B cell (primary cell): ENCODE results near the gene HES7. TPM values are rescaled to one million over a fixed set of nuclear protein-coding genes. Genes with fewer than 3 reads are reported as not detected.

Source experiments
- ATAC-seq: fragments of 200-7000 bp; cut with Tn5 transposase; one replicate; pipeline ENCODE4 v1.10.0; 2021; ENCODE audit warnings: low read depth, mild to moderate bottlenecking, moderate number of reproducible peaks, moderate library complexity
- CTCF ChIA-PET: fragments of 350-600 bp; sonication (Branson Sonifier 250); formaldehyde crosslinking; loops from one replicate; lab custom pipeline; 2021; ENCODE audit warnings: antibody characterized with exemption, inconsistent platforms; lab: Charles Lee
- POLR2A ChIA-PET: fragments of 350-600 bp; sonication (Branson Sonifier 250); formaldehyde crosslinking; loops from one replicate; lab custom pipeline; 2021; ENCODE audit warnings: antibody characterized with exemption; lab: Charles Lee
- DNase-seq: peaks from one replicate; pipeline ENCODE4 v3.0.0; 2013
- H2AFZ ChIP-seq: 2 replicates; pipeline ENCODE4 v1.6.1; 2012; ENCODE audit warnings: mild to moderate bottlenecking, low read depth, low read length; ENCODE audit not compliant: insufficient read depth, poor library complexity, severe bottlenecking
- H3K27ac ChIP-seq, 2 donors: 1 replicate in 1 of 2; 2 replicates in 1 of 2; pipeline ENCODE4 v1.5.1; 2012 to 2013; ENCODE audit warnings: low read length in 2 of 2, mild to moderate bottlenecking in 2 of 2, moderate library complexity in 1 of 2
- H3K27me3 ChIP-seq, 4 experiments: fragments of 200-600 bp in 1 of 4; sonication (generic) in 1 of 4; replicated peaks in 1 of 4; 1 replicate in 2 of 4; 2 replicates in 2 of 4; pipeline versions ENCODE4 v1.6.1 to v1.7.0; 2013 to 2016; ENCODE audit warnings: low read length in 3 of 4, mild to moderate bottlenecking in 2 of 4, mixed read lengths in 1 of 4, moderate library complexity in 1 of 4; ENCODE audit not compliant: insufficient read depth in 4 of 4, control insufficient read depth in 3 of 4; ENCODE audit errors: control extremely low read depth in 1 of 4
- H3K36me3 ChIP-seq, 2 experiments: replicated peaks in 1 of 2; 1 replicate in 1 of 2; 2 replicates in 1 of 2; pipeline versions ENCODE4 v1.6.1 to v1.7.1; 2013; ENCODE audit warnings: low read length in 1 of 2; ENCODE audit not compliant: insufficient read depth in 2 of 2, control insufficient read depth in 1 of 2; ENCODE audit errors: control extremely low read depth in 1 of 2, extremely low read depth in 1 of 2
- H3K4me1 ChIP-seq, 2 donors: fragments of 200-600 bp in 1 of 2; sonication (generic) in 1 of 2; 1 replicate in 1 of 2; 2 replicates in 1 of 2; pipeline versions ENCODE4 v1.5.1 to v1.6.1; 2013 to 2017; ENCODE audit warnings: low read length in 2 of 2; ENCODE audit not compliant: control insufficient read depth in 2 of 2, insufficient read depth in 2 of 2
- H3K4me2 ChIP-seq: replicated peaks from 2 replicates; pipeline ENCODE3; 2012; ENCODE audit warnings: mild to moderate bottlenecking, low read depth, low read length; ENCODE audit not compliant: poor library complexity, severe bottlenecking
- H3K4me3 ChIP-seq, 5 experiments: fragments of 200-600 bp in 1 of 5; sonication (generic) in 1 of 5; 1 replicate in 3 of 5; 2 replicates in 2 of 5; pipeline versions ENCODE4 v1.5.1 to v1.7.0; 2011 to 2016; ENCODE audit warnings: low read length in 4 of 5, mild to moderate bottlenecking in 4 of 5, low read depth in 2 of 5, control low read depth in 1 of 5, moderate library complexity in 1 of 5; ENCODE audit not compliant: insufficient read depth in 1 of 5; ENCODE audit errors: control extremely low read depth in 1 of 5, extremely low read depth in 1 of 5
- H3K79me2 ChIP-seq: fragments of 200-600 bp; sonication (generic); one replicate; pipeline ENCODE4 v1.6.0; 2016; ENCODE audit warnings: low read length; ENCODE audit not compliant: control insufficient read depth, insufficient read depth
- H3K9ac ChIP-seq: fragments of 200-600 bp; sonication (generic); 2 replicates; pipeline ENCODE4 v1.6.1; 2017; ENCODE audit warnings: mild to moderate bottlenecking, low read length, moderate library complexity
- H3K9me3 ChIP-seq, 3 donors: one replicate each; pipeline versions ENCODE4 v1.6.1 to v1.7.1; 2013; ENCODE audit warnings: low read length in 2 of 3; ENCODE audit not compliant: control insufficient read depth in 2 of 3, insufficient read depth in 1 of 3; ENCODE audit errors: control extremely low read depth in 1 of 3
- H4K20me1 ChIP-seq: 2 replicates; pipeline ENCODE4 v1.6.0; 2012; ENCODE audit warnings: mild to moderate bottlenecking, low read length; ENCODE audit not compliant: insufficient read depth, control insufficient read depth, poor library complexity, severe bottlenecking
- H3K27ac Mint-ChIP-seq: one replicate; pipeline ENCODE4 v1.8.0; 2021; ENCODE audit warnings: mixed read lengths
- H3K27me3 Mint-ChIP-seq: one replicate; pipeline ENCODE4 v1.8.0; 2021; ENCODE audit warnings: mixed read lengths
- H3K4me1 Mint-ChIP-seq: one replicate; pipeline ENCODE4 v1.8.0; 2021; ENCODE audit warnings: mixed read lengths
- H3K4me3 Mint-ChIP-seq: one replicate; pipeline ENCODE4 v1.8.0; 2021; ENCODE audit warnings: mixed read lengths
- H3K9me3 Mint-ChIP-seq: one replicate; pipeline ENCODE4 v1.8.0; 2022; ENCODE audit warnings: mixed read lengths; ENCODE audit not compliant: insufficient read depth
- EZH2 ChIP-seq: IDR thresholded peaks from 2 replicates; pipeline ENCODE4 v1.6.1; 2012; ENCODE audit warnings: borderline replicate concordance, low read depth, mild to moderate bottlenecking, moderate library complexity, low read length; ENCODE audit not compliant: insufficient read depth, poor library complexity, severe bottlenecking
- WGBS: methylation state at CpG from one replicate; pipeline ENCODE4 v1.1.5; 2013; ENCODE audit warnings: missing lambda C conversion rate; ENCODE audit not compliant: insufficient coverage; 5-methylcytosine and 5-hydroxymethylcytosine counted together
- intact Hi-C: fragments of 100-400 bp; cut with micrococcal nuclease; formaldehyde crosslinking; loops from one replicate; pipeline ENCODE4 v1.10.0; 2022
- polyA plus RNA-seq: library from polyadenylated mRNA; depleted of rRNA; stranded (reverse); fragments of >200 nt; gene quantifications from 2 replicates; pipeline ENCODE4 v1.2.3, GENCODE V29; 2012
- total RNA-seq, 2 donors: library from RNA; stranded (reverse); fragments of 120-200 nt in 1 of 2; gene quantifications; 1 replicate in 1 of 2; 2 replicates in 1 of 2; pipeline versions ENCODE4 v1.2.3 to v1.2.4, GENCODE V29; 2013 to 2022
- TF ChIP-seq, protein P1 (sequence below): fragments of 200-600 bp; IDR thresholded peaks from one replicate; pipeline ENCODE4 v1.8.0; 2022; ENCODE audit warnings: antibody characterized with exemption, mild to moderate bottlenecking

The HES7 gene
- total and polyA plus RNA-seq, 2 donors (not counting 1 experiment from before 2014, with no cell fraction given) = 0.34 TPM; not detected in 1

DNA sequence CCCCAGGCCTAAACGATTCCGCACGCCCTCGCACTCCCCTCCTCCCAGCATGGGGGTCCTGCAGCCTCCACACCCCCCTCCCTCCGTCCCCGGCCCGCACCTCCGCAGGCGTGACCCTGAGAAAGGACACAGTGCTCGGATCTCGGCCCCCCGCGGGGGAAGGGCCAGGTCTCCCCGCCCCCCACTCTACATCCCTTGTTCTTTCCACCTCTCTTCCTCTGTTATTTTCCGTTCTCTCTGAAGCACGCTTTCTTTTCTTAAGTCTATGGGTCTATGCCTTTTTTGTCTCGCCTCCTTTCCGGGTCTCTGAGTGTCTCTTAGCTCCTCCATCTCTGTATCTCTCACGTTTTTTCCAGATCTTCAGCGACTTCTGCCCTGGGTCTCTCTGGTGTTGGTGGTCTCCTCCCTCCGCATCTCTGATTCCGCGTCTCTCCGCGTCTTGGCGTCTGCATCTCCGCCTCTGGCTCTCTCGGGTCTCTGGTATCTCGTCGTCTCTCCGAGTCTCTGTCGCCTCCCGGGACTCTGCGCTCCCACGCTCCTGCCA is 2.1 kb upstream of the HES7 start:
- H4K20me1 ChIP-seq = peaks cover 34% of the 10 kb centered on the region
- H2AFZ ChIP-seq = peak overlapping the region; percentile 88
- POLR2A ChIA-PET = interaction anchor here (0.6 to 0.8 kb wide), 3 partner anchors 13 to 742 kb away, joined by 3 read pairs; no protein-coding TSS in a partner anchor
- H3K4me2 ChIP-seq = peak overlapping the region; percentile 91
- H3K79me2 ChIP-seq = no peaks in the 10 kb centered on the region
- under 1% methylated on average over 32 of the region's 35 CpGs for WGBS
- CTCF ChIA-PET = interaction anchor here (1.5 to 2.4 kb wide), 4 partner anchors 12 to 68 kb away, joined by 5 to 18 read pairs (median 7); no protein-coding TSS in a partner anchor
- peaks cover 47 to 58% of the 10 kb centered on the region in 2 donors for H3K4me1 ChIP-seq
- intact Hi-C loops = loop anchor here (1.0 kb wide), 1 partner anchor 12 kb away; no protein-coding TSS in a partner anchor
- DNase-seq = no peak
- no peaks in the 10 kb centered on the region for H3K36me3 ChIP-seq
- Mint-ChIP-seq H3K4me3 (peak overlapping the region; percentile 94), H3K9me3 (no peaks in the 10 kb centered on the region), H3K4me1 (peaks cover 53% of the 10 kb centered on the region), H3K27ac (peak overlapping the region; percentile 80), H3K27me3 (peaks cover 28% of the 10 kb centered on the region)
- no peak overlapping the region for H3K27ac ChIP-seq
- ATAC-seq = peak; percentile 4
- H3K4me3 ChIP-seq = peak overlapping the region; percentile 70 to 85 (median 72)
- peak overlapping the region; percentile 83 for H3K9ac ChIP-seq
- peaks cover 0 to 46% (median 19%) of the 10 kb centered on the region in 4 experiments for H3K27me3 ChIP-seq
- TF ChIP-seq, protein P1, sequence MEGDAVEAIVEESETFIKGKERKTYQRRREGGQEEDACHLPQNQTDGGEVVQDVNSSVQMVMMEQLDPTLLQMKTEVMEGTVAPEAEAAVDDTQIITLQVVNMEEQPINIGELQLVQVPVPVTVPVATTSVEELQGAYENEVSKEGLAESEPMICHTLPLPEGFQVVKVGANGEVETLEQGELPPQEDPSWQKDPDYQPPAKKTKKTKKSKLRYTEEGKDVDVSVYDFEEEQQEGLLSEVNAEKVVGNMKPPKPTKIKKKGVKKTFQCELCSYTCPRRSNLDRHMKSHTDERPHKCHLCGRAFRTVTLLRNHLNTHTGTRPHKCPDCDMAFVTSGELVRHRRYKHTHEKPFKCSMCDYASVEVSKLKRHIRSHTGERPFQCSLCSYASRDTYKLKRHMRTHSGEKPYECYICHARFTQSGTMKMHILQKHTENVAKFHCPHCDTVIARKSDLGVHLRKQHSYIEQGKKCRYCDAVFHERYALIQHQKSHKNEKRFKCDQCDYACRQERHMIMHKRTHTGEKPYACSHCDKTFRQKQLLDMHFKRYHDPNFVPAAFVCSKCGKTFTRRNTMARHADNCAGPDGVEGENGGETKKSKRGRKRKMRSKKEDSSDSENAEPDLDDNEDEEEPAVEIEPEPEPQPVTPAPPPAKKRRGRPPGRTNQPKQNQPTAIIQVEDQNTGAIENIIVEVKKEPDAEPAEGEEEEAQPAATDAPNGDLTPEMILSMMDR = no peak
- TF ChIP-seq EZH2 = no peak
- peaks cover 0 to 21% (median 0%) of the 10 kb centered on the region in 3 donors for H3K9me3 ChIP-seq
